WERI-Rb-1 (cell line): ENCODE data around the gene AK9.

ENCODE experiments used
- DNase-seq: peaks from one replicate; pipeline ENCODE4 v3.0.0-alpha.2; 2020
- H3K27ac ChIP-seq: fragments of 250-450 bp; sonication (Bioruptor Pico); 2 replicates; pipeline ENCODE4 v1.5.1; 2020; ENCODE audit warnings: mild to moderate bottlenecking, moderate library complexity
- H3K27me3 ChIP-seq: fragments of 250-450 bp; sonication (Bioruptor Pico); 2 replicates; pipeline ENCODE4 v1.5.1; 2021; ENCODE audit warnings: mild to moderate bottlenecking, low read depth, moderate library complexity; ENCODE audit not compliant: insufficient read depth, severe bottlenecking
- H3K36me3 ChIP-seq: fragments of 250-450 bp; sonication (Bioruptor Pico); 2 replicates; pipeline ENCODE4 v1.5.1; 2020; ENCODE audit warnings: mild to moderate bottlenecking, moderate library complexity
- H3K4me3 ChIP-seq: 2 replicates; pipeline ENCODE4 v1.5.1; 2011; ENCODE audit warnings: low read depth, mild to moderate bottlenecking, control low read depth, low read length
- H3K9me3 ChIP-seq: fragments of 250-450 bp; sonication (Bioruptor Pico); 2 replicates; pipeline ENCODE4 v1.5.1; 2021; ENCODE audit warnings: mild to moderate bottlenecking, moderate library complexity; ENCODE audit not compliant: severe bottlenecking
- TF ChIP-seq, protein P1 (sequence below): IDR thresholded peaks from 2 replicates; pipeline ENCODE4 v1.5.1; 2011; ENCODE audit warnings: low read depth, mild to moderate bottlenecking, control low read depth, inconsistent platforms, low read length

AK9 gene

DNA sequence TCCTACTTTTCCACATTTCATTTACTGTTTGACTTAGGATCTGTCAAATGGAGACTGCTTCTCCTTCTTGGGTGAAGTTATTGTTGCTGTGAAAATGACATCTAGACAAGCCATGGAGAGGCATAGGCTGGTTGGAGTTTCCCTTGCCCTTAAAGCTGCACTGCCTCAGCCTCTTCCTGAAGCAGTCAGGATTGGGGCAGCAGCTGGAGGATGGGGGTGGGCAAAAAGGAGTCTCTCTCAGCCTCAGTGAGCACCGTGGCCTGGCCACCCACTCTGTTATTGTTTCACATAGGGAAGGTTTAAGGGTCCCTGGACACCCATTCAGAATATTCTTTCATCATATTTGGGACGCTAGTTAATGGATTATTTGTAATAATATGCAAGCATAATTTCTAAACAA is 200.3 kb downstream of the AK9 start:
- Histone ChIP-seq H3K4me3 (no peak overlapping the region), H3K27ac (no peak overlapping the region), H3K9me3 (no peaks in the 10 kb centered on the region), H3K36me3 (no peaks in the 10 kb centered on the region), H3K27me3 (no peaks in the 10 kb centered on the region)
- peak; percentile 16 for DNase-seq
- TF ChIP-seq, protein P1, sequence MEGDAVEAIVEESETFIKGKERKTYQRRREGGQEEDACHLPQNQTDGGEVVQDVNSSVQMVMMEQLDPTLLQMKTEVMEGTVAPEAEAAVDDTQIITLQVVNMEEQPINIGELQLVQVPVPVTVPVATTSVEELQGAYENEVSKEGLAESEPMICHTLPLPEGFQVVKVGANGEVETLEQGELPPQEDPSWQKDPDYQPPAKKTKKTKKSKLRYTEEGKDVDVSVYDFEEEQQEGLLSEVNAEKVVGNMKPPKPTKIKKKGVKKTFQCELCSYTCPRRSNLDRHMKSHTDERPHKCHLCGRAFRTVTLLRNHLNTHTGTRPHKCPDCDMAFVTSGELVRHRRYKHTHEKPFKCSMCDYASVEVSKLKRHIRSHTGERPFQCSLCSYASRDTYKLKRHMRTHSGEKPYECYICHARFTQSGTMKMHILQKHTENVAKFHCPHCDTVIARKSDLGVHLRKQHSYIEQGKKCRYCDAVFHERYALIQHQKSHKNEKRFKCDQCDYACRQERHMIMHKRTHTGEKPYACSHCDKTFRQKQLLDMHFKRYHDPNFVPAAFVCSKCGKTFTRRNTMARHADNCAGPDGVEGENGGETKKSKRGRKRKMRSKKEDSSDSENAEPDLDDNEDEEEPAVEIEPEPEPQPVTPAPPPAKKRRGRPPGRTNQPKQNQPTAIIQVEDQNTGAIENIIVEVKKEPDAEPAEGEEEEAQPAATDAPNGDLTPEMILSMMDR, result no peak

DNA sequence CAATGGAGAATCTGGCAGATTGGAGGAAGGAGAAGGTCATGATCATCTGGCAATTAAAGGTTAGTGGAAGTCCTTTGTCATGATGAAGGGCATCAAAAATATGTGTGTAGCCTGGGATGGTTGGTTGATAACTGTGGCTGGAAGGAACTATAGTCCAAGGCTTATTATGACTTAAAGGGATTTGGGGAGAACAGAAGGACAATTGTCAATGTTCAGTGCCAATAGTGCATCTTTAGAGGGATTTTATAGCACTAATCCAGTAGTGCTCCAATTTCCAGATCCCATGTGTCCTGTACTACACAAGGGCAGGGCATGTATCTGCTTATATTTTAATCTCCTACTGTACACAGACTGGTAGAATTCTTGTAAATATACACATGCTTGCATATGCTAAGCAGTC is 203.0 kb downstream of the AK9 start:
- Histone ChIP-seq H3K27me3 (no peaks in the 10 kb centered on the region), H3K27ac (no peak overlapping the region), H3K36me3 (no peaks in the 10 kb centered on the region), H3K4me3 (no peak overlapping the region), H3K9me3 (no peaks in the 10 kb centered on the region)
- DNase-seq, result peak; percentile 16
- TF ChIP-seq, protein P1, result no peak

DNA sequence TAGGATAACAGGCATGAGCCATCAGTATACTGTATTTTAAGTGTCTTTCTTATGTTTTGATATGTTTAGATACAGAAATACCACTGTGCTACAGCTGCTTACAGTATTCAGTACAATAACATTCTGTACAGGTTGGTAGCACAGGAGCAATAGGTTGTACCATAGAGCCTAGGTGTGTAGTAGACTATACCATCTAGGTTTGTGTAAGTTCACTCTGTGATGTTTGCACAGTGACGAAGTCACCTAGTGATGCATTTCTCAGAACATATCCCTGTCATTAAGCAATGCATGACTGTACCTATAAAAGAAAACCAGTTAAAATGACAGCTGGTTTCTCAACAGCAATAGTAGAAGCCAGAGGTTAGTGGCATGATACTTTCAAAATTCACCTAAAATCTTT is 204.9 kb downstream of the AK9 start:
- Histone ChIP-seq H3K4me3 (no peak overlapping the region), H3K27me3 (no peaks in the 10 kb centered on the region), H3K9me3 (no peaks in the 10 kb centered on the region), H3K36me3 (peaks cover 13% of the 10 kb centered on the region), H3K27ac (no peak overlapping the region)
- TF ChIP-seq, protein P1, result no peak
- no peak for DNase-seq

DNA sequence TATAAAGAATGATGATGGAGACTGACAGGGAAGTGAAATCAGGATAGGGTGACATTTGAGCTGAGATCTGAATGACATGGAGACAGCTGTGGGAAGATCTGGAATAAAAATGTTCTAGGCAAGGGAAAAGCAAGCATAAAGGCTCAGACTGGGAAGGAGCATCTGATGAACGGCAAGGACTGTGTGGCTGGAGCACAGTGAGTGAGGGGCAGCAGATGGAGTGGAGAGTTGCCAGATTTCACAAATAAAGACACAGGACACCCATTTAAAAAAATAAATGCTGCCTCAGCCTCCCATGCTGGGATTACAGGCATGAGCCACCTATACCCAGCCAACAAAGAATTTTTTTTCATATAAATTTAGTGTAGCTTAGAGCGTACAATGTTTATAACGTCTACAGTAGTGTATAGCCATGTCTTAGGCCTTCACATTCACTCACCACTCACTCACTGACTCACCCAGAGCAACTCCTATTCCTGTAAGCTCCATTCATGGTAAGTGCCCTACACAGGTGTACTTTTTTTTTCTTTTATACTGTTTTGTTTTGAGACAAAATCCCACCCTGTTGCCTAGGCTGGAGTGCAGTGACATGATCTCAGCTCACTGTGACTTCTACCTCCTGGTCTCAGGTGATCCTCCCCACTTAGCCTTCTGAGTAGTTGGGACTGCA is 205.6 kb downstream of the AK9 start:
- Histone ChIP-seq H3K4me3 (no peak overlapping the region), H3K27me3 (no peaks in the 10 kb centered on the region), H3K27ac (no peak overlapping the region), H3K36me3 (peaks cover 20% of the 10 kb centered on the region), H3K9me3 (no peaks in the 10 kb centered on the region)
- no peak for DNase-seq
- TF ChIP-seq, protein P1, result no peak

DNA sequence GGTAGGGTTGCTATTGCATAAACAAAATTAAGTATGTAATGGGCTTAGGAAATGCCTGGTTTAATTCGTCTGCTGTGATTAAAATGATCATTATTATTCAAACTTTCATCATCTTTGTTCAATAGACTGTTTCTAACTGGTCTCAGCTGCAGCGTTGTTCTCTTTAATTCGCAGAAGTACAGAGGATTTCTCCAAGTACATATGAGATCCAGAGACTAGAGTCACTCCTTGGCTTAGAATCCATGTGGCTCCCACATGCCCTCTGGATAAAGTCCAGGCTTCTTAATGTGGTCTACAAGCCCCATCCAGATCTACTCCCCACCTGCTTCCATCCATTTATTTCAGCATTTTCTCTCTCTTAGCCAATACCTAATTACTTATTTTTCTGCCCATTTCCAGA is 206.9 kb downstream of the AK9 start:
- DNase-seq, result no peak
- Histone ChIP-seq H3K27ac (no peak overlapping the region), H3K4me3 (peak overlapping the region; percentile 50), H3K36me3 (peaks cover 30% of the 10 kb centered on the region), H3K9me3 (no peaks in the 10 kb centered on the region), H3K27me3 (no peaks in the 10 kb centered on the region)
- TF ChIP-seq, protein P1, result no peak

DNA sequence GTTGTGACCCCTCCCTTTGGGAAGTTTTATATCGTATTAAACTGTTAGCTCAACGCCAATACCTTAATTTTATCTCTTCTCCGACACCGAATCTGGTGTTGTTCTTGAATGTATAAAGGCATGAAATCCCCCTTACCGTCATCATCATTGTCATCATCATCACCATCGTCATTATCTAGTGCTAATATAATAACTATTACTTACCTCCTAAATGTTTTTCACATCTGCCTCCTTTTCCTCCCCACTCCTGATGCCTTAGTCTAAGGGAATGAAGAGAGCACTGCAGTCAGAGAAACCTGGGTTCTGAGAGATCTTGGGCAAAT is 207.3 kb downstream of the AK9 start:
- DNase-seq, result no peak

More for the DNA sequence above, 207.3 kb downstream of the AK9 start:
- no peaks in the 10 kb centered on the region for H3K27me3 ChIP-seq
- H3K27ac ChIP-seq, result no peak overlapping the region
- H3K4me3 ChIP-seq, result peak overlapping the region; percentile 50
- H3K9me3 ChIP-seq, result no peaks in the 10 kb centered on the region
- TF ChIP-seq, protein P1, result no peak
- peaks cover 33% of the 10 kb centered on the region for H3K36me3 ChIP-seq
